Loucy (cell line): ENCODE data around the gene CTNNBL1.

Experiments used
- H2AFZ ChIP-seq: fragments of 200-600 bp; sonication (generic); 2 replicates; pipeline ENCODE4 v1.6.0; 2016; ENCODE audit warnings: antibody characterized with exemption, mild to moderate bottlenecking, low read length, moderate library complexity
- H3F3A ChIP-seq: fragments of 200-600 bp; 2 replicates; pipeline ENCODE4 v1.6.0; 2016; ENCODE audit warnings: antibody characterized with exemption, low read depth, mild to moderate bottlenecking
- H3K27me3 ChIP-seq: fragments of 200-600 bp; sonication (generic); 2 replicates; pipeline ENCODE4 v1.6.1; 2014; ENCODE audit warnings: low read length, mild to moderate bottlenecking; ENCODE audit not compliant: insufficient read depth, poor library complexity, severe bottlenecking
- H3K36me3 ChIP-seq: fragments of 200-600 bp; sonication (generic); 2 replicates; pipeline ENCODE4 v1.6.1; 2016; ENCODE audit warnings: low read length; ENCODE audit not compliant: insufficient read depth
- H3K4me1 ChIP-seq: fragments of 200-600 bp; sonication (generic); 2 replicates; pipeline ENCODE4 v1.5.1; 2014; ENCODE audit warnings: low read length, mild to moderate bottlenecking; ENCODE audit not compliant: insufficient read depth, poor library complexity, severe bottlenecking
- H3K4me2 ChIP-seq: fragments of 200-600 bp; sonication (generic); 2 replicates; pipeline ENCODE4 v1.6.0; 2014; ENCODE audit warnings: antibody characterized with exemption, low read length, low read depth, mild to moderate bottlenecking; ENCODE audit not compliant: poor library complexity, severe bottlenecking
- H3K4me3 ChIP-seq: fragments of 200-600 bp; sonication (generic); 2 replicates; pipeline ENCODE4 v1.5.1; 2014; ENCODE audit warnings: low read length, mild to moderate bottlenecking, mixed read lengths; ENCODE audit not compliant: poor library complexity, severe bottlenecking
- H3K79me2 ChIP-seq: fragments of 200-600 bp; sonication (generic); 2 replicates; pipeline ENCODE4 v1.6.1; 2014; ENCODE audit warnings: low read length; ENCODE audit not compliant: insufficient read depth
- H3K9ac ChIP-seq: fragments of 200-600 bp; sonication (generic); 2 replicates; pipeline ENCODE4 v1.6.0; 2014; ENCODE audit warnings: mild to moderate bottlenecking, low read depth, low read length, moderate library complexity; ENCODE audit not compliant: poor library complexity, severe bottlenecking
- H3K9me2 ChIP-seq: fragments of 200-600 bp; sonication (generic); replicated peaks from 2 replicates; pipeline ENCODE4 v1.6.1; 2016; ENCODE audit warnings: low read depth, low read length, mixed read lengths
- H3K9me3 ChIP-seq: fragments of 200-600 bp; sonication (generic); 2 replicates; pipeline ENCODE4 v1.6.1; 2014; ENCODE audit warnings: mild to moderate bottlenecking, antibody characterized with exemption, low read length, low read depth; ENCODE audit not compliant: insufficient read depth
- H4K20me1 ChIP-seq: fragments of 200-600 bp; sonication (generic); 2 replicates; pipeline ENCODE4 v1.6.0; 2014; ENCODE audit warnings: antibody characterized with exemption, low read length, mild to moderate bottlenecking; ENCODE audit not compliant: insufficient read depth, poor library complexity, severe bottlenecking
- CTCF ChIP-seq: fragments of 200-600 bp; sonication (generic); conservative IDR thresholded peaks from 2 replicates; pipeline ENCODE4 v1.5.1; 2014; ENCODE audit warnings: mild to moderate bottlenecking, antibody characterized with exemption, low read length
- EZH2phosphoT487 ChIP-seq: fragments of 200-600 bp; IDR thresholded peaks from 2 replicates; pipeline ENCODE4 v1.6.1; 2018; ENCODE audit warnings: antibody characterized with exemption, mild to moderate bottlenecking, moderate library complexity, borderline replicate concordance

CTNNBL1 gene

GRCh38 chr20:37848706-37849105 lies 154.9 kb downstream of the CTNNBL1 start:
- TF ChIP-seq CTCF (no peak), EZH2phosphoT487 (no peak)
- Histone ChIP-seq H3K79me2 (no peaks in the 10 kb centered on the region), H3K4me2 (no peak overlapping the region), H3K9ac (no peak overlapping the region), H3K4me1 (no peaks in the 10 kb centered on the region), H3K27me3 (no peaks in the 10 kb centered on the region), H2AFZ (no peak overlapping the region), H3K9me2 (no peaks in the 10 kb centered on the region), H3F3A (no peaks in the 10 kb centered on the region), H3K9me3 (no peaks in the 10 kb centered on the region), H3K36me3 (peaks cover 78% of the 10 kb centered on the region; the same call in 1 of the 2 replicates), H4K20me1 (no peaks in the 10 kb centered on the region), H3K4me3 (no peak overlapping the region)

DNA sequence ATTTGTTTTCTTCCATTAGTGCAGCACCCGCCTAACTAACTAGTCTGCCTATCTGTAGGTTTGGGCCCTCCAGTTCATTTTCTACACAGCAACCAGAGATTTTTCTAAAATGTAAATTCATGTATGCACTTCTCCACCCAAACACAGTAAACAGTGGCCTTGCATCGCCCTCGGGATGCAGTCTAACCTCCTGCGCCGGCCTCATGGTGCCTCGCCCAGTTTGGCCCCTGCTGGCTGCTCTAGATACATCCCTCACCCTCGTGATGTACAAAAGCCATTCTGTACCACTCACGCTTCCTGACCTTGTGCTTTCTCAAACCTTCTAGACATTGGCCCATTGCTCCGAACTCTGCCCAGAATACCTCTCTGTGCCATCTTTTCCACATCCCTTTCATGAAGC lies 155.3 kb downstream of the CTNNBL1 start:
- H3K4me2 ChIP-seq, result no peak overlapping the region
- TF ChIP-seq CTCF, result no peak
- no peak for TF ChIP-seq EZH2phosphoT487
- H4K20me1 ChIP-seq, result no peaks in the 10 kb centered on the region
- H3K9me3 ChIP-seq, result no peaks in the 10 kb centered on the region
- no peaks in the 10 kb centered on the region for H3F3A ChIP-seq
- H2AFZ ChIP-seq, result no peak overlapping the region
- H3K79me2 ChIP-seq, result no peaks in the 10 kb centered on the region
- H3K9ac ChIP-seq, result no peak overlapping the region
- no peaks in the 10 kb centered on the region for H3K9me2 ChIP-seq
- H3K4me1 ChIP-seq, result no peaks in the 10 kb centered on the region
- no peak overlapping the region for H3K4me3 ChIP-seq
- H3K36me3 ChIP-seq, result peaks cover 82% of the 10 kb centered on the region; the same call in 1 of the 2 replicates
- H3K27me3 ChIP-seq, result no peaks in the 10 kb centered on the region

DNA sequence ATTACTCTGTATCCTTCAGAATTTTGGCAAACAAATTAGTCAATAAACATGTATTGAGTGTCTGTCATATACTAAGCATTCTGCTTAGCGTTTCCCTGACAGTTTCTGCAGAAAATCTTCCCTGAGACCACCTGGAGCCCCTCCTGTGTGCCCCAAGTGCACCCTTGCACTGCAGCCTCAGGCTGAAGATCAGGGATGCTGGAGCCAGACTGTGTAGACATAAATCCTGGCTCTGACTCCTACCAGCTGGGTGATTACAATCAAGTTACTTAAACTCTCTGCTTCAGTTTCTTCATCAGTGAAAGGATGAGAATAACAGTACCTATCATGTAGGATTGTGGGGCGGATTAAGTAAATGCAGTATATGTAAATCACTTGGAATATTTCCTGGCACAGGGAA lies 155.7 kb downstream of the CTNNBL1 start:
- TF ChIP-seq EZH2phosphoT487, result no peak
- TF ChIP-seq CTCF, result no peak
- Histone ChIP-seq H3K9me2 (no peaks in the 10 kb centered on the region), H3K9ac (no peak overlapping the region), H3K4me2 (no peak overlapping the region), H2AFZ (no peak overlapping the region), H3K9me3 (no peaks in the 10 kb centered on the region), H3K4me1 (no peaks in the 10 kb centered on the region), H3K4me3 (no peak overlapping the region), H3K27me3 (no peaks in the 10 kb centered on the region), H3K79me2 (no peaks in the 10 kb centered on the region), H3F3A (no peaks in the 10 kb centered on the region), H4K20me1 (no peaks in the 10 kb centered on the region), H3K36me3 (peaks cover 82% of the 10 kb centered on the region; the same call in 1 of the 2 replicates)
